Coronary artery (tissue), 2 donors: Measurements from ENCODE around the gene TARBP1.
A peak's percentile ranks its signal among the peaks of the same experiment; 100 is the strongest.
"Not testable (repeated sequence)": the region's sequence is repeated elsewhere in the genome, so short reads cannot be mapped to it uniquely, and the experiment has no call there.

ENCODE experiments used
- DNase-seq: peaks from one replicate; pipeline ENCODE4 v3.0.0-alpha.2; 2017; ENCODE audit warnings: low spot score
- H3K27ac ChIP-seq, 2 donors: fragments of 200-600 bp; sonication (generic); one replicate each; pipeline ENCODE4 v1.5.1; 2016 to 2019
- H3K4me3 ChIP-seq: fragments of 200-600 bp; sonication (generic); 2 replicates; pipeline ENCODE4 v1.5.1; 2016; ENCODE audit warnings: mild to moderate bottlenecking, moderate library complexity
- TF ChIP-seq, protein P1 (sequence below): fragments of 200-600 bp; sonication (generic); IDR thresholded peaks from one replicate; pipeline ENCODE4 v1.5.1; 2019; ENCODE audit warnings: antibody characterized with exemption

Gene TARBP1

DNA sequence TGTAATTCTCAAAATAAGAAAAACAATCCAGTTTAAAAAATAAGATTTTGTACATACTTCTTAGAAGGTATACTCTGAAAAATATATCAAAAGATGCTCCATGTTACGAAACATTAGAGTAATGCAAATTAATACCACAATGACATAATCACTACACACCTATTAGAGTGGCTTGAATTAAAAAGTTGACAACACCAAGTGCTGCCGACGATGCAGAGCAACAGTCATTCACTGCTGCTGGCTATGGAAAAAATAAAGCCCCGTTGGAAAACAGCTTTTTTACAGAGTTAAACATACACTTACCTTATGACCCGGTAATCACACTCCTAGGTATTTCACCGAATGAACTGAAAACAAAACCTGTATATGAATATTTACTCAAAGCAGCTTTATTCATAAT, 90.9 kb downstream of the TARBP1 start:
- no peak for DNase-seq
- no peak overlapping the region for H3K4me3 ChIP-seq
- TF ChIP-seq, protein P1, sequence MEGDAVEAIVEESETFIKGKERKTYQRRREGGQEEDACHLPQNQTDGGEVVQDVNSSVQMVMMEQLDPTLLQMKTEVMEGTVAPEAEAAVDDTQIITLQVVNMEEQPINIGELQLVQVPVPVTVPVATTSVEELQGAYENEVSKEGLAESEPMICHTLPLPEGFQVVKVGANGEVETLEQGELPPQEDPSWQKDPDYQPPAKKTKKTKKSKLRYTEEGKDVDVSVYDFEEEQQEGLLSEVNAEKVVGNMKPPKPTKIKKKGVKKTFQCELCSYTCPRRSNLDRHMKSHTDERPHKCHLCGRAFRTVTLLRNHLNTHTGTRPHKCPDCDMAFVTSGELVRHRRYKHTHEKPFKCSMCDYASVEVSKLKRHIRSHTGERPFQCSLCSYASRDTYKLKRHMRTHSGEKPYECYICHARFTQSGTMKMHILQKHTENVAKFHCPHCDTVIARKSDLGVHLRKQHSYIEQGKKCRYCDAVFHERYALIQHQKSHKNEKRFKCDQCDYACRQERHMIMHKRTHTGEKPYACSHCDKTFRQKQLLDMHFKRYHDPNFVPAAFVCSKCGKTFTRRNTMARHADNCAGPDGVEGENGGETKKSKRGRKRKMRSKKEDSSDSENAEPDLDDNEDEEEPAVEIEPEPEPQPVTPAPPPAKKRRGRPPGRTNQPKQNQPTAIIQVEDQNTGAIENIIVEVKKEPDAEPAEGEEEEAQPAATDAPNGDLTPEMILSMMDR, result no peak
- no peak overlapping the region for H3K27ac ChIP-seq

DNA sequence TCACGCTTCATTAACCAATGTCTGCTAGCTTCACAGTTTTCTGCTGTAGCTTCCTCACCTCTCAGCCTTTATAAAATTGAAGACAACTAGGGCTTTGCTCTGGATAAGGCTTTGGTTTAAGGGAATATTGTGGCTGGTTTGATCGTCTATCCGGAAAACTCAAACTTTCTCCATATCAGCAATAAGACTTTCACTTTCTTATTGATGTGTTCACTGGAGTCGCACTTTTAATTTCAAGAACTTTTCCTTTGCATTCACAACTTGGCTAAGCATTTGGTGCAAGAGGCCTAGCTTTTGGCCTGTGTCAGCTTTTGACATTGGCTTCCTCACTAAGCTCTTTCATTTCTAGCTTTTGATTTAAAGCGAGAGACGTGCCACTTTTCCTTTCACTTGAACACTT, 92.9 kb downstream of the TARBP1 start:
- DNase-seq, result no peak
- TF ChIP-seq, protein P1, result no peak
- Histone ChIP-seq H3K27ac (no peak overlapping the region), H3K4me3 (no peak overlapping the region)

- H3K27ac ChIP-seq, result no peak overlapping the region
- no peak for DNase-seq
- TF ChIP-seq, protein P1, result no peak
- H3K4me3 ChIP-seq, result no peak overlapping the region
Measured at GRCh38 chr1:234381699-234382555, 97.1 kb downstream of the TARBP1 start.

DNA sequence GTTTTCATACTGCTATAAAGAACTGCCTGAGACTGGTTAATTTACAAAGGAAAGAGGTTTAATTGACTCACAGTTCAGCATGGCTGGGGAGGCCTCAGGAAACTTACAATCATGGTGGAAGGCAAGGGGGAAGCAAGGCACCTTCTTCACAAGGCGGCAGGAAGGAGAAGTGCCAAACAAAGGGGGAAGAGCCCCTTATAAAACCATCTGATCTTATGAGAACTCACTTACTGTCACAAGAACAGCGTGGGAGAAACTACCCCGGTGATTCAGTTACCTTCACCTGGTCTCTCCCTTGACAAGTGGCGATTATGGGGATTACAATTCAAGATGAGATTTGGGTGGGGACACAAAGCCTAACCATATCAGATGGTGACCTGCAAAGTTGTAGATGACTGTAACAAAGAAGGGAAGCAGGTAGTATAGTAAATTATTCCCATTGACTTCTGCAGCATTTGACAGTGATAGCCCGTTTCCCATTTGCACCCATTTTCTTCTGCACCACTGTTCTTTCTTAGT, 99.3 kb downstream of the TARBP1 start:
- not testable (repeated sequence) for H3K4me3 ChIP-seq, DNase-seq, H3K27ac ChIP-seq

GRCh38 chr1:234375672-234376071, 103.3 kb downstream of the TARBP1 start:
- Histone ChIP-seq H3K27ac (no peak overlapping the region), H3K4me3 (no peak overlapping the region)
- no peak for DNase-seq
- TF ChIP-seq, protein P1, result no peak

- Histone ChIP-seq H3K4me3 (peak overlapping the region; percentile 97), H3K27ac (peak overlapping the region; percentile 92 to 95)
- TF ChIP-seq, protein P1, result no peak
- no peak for DNase-seq
Measured at GRCh38 chr1:234373959-234374254, 105.1 kb downstream of the TARBP1 start.

GRCh38 chr1:234373064-234373958, 105.7 kb downstream of the TARBP1 start, which contains the start of gene COA6:
Gene COA6 (plus strand): TSS chr1:234373456. CDS start chr1:234373467, 11 bp downstream.
- Histone ChIP-seq H3K4me3 (peak within 1 kb of the TSS; percentile 97), H3K27ac (peak within 1 kb of the TSS; percentile 92 to 95)
- peak; percentile 95 for DNase-seq
- TF ChIP-seq, protein P1, result no peak
